Effector memory CD8-positive, alpha-beta T cell (primary cell): ENCODE results near the gene RALGAPA2.
A peak's percentile ranks its signal among the peaks of the same experiment; 100 is the strongest.

Experiments used
- ATAC-seq: fragments of 150-1000 bp; cut with Tn5 transposase; replicated peaks from 2 replicates; pipeline ENCODE4 v1.10.0; 2021; ENCODE audit warnings: mild to moderate bottlenecking, moderate library complexity
- DNase-seq, 3 experiments: peaks; one replicate each; pipeline ENCODE4 v3.0.0; 2021
- H3K27ac Mint-ChIP-seq, 2 donors: one replicate each; pipeline ENCODE4 v1.8.0; 2022; ENCODE audit warnings: mild to moderate bottlenecking in 2 of 2, mixed read lengths in 2 of 2, moderate library complexity in 2 of 2
- H3K27me3 Mint-ChIP-seq, 2 donors: one replicate each; pipeline ENCODE4 v1.8.0; 2022; ENCODE audit warnings: mixed read lengths in 2 of 2
- H3K36me3 Mint-ChIP-seq: one replicate; pipeline ENCODE4 v1.8.0; 2022; ENCODE audit warnings: mild to moderate bottlenecking, moderate library complexity, mixed read lengths; ENCODE audit not compliant: insufficient read depth
- H3K4me1 Mint-ChIP-seq, 2 donors: one replicate each; pipeline ENCODE4 v1.8.0; 2022; ENCODE audit warnings: low read depth in 2 of 2, mixed read lengths in 2 of 2
- H3K4me3 Mint-ChIP-seq, 2 donors: one replicate each; pipeline ENCODE4 v1.8.0; 2022; ENCODE audit warnings: mild to moderate bottlenecking in 2 of 2, mixed read lengths in 2 of 2, moderate library complexity in 2 of 2
- H3K9me3 Mint-ChIP-seq, 2 donors: one replicate each; pipeline ENCODE4 v1.8.0; 2022; ENCODE audit warnings: mixed read lengths in 2 of 2

Gene RALGAPA2

DNA sequence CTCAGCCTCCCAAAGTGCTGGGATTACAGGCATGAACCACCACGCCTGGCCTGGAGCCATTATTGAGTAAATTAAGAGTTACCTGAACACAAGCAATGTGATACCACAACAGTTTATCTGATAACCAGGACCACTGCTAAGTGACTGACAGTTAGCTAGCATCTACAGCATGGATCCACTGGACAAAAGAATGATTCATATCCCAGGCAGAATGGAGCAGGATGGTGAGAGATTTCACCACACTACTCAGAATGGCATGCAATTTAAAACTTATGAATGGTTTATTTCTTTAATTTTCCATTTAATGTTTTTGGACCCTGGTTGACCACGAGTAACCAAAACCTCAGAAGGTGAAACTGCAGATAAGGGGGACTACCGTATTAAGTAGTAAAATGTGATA is 48.6 kb downstream of the RALGAPA2 start:
- H3K36me3 Mint-ChIP-seq = peaks cover 2% of the 10 kb centered on the region
- DNase-seq = no peak
- H3K4me3 Mint-ChIP-seq = no peak overlapping the region

GRCh38 chr20:20658871-20659431 is 53.5 kb downstream of the RALGAPA2 start:
- Mint-ChIP-seq H3K4me1 (peaks cover 0 to 5% of the 10 kb centered on the region in 2 donors), H3K27ac (no peak overlapping the region), H3K27me3 (no peaks in the 10 kb centered on the region), H3K36me3 (no peaks in the 10 kb centered on the region), H3K9me3 (no peaks in the 10 kb centered on the region), H3K4me3 (no peak overlapping the region)
- ATAC-seq (no peak), DNase-seq (no peak)

More for the DNA sequence above, 48.6 kb downstream of the RALGAPA2 start:
- Mint-ChIP-seq H3K27me3 (no peaks in the 10 kb centered on the region), H3K4me1 (peaks cover 19 to 26% of the 10 kb centered on the region in 2 donors), H3K9me3 (no peaks in the 10 kb centered on the region), H3K27ac (no peak overlapping the region)
- no peak for ATAC-seq

GRCh38 chr20:20658123-20658522 is 54.3 kb downstream of the RALGAPA2 start:
- no peak overlapping the region for H3K27ac Mint-ChIP-seq
- DNase-seq (no peak), ATAC-seq (no peak)
- no peaks in the 10 kb centered on the region for H3K9me3 Mint-ChIP-seq
- peaks cover 0 to 5% of the 10 kb centered on the region in 2 donors for H3K4me1 Mint-ChIP-seq
- no peaks in the 10 kb centered on the region for H3K27me3 Mint-ChIP-seq
- H3K4me3 Mint-ChIP-seq = no peak overlapping the region
- no peaks in the 10 kb centered on the region for H3K36me3 Mint-ChIP-seq

DNA sequence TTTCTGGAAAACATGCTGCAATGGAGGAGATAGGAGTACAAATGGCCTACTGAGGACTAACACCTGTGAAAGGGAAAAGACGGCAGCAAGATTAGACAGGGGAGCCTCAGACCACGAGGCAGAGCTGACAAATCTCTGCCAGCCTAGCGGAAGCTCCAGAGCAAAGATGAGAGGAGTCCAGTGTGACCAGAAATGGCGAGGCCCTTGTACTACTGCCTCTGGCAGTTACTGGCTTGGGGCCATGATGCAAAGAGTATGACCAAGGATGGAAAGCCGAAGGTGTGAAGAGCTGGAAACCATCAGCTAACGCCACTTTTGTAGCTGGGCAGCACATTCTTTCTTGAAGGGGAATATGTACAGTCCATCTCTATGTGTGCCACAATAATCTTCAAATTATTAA is 55.4 kb downstream of the RALGAPA2 start:
- Mint-ChIP-seq H3K9me3 (no peaks in the 10 kb centered on the region), H3K27ac (no peak overlapping the region), H3K4me3 (no peak overlapping the region), H3K27me3 (no peaks in the 10 kb centered on the region), H3K4me1 (peaks cover 0 to 3% of the 10 kb centered on the region in 2 donors), H3K36me3 (peaks cover 3% of the 10 kb centered on the region)
- DNase-seq (no peak), ATAC-seq (no peak)

- H3K9me3 Mint-ChIP-seq = no peaks in the 10 kb centered on the region
- no peaks in the 10 kb centered on the region for H3K27me3 Mint-ChIP-seq
- H3K36me3 Mint-ChIP-seq = peaks cover 5% of the 10 kb centered on the region
- no peak overlapping the region for H3K4me3 Mint-ChIP-seq
- H3K27ac Mint-ChIP-seq = peak overlapping the region in 1 of 2 donors; percentile 1
- ATAC-seq = no peak
- peaks cover 0 to 3% of the 10 kb centered on the region in 2 donors for H3K4me1 Mint-ChIP-seq
- no peak for DNase-seq
These were observed 56.6 kb downstream of the RALGAPA2 start for GRCh38 chr20:20655883-20656282.

GRCh38 chr20:20649945-20650344 is 62.5 kb downstream of the RALGAPA2 start:
- ATAC-seq = no peak
- Mint-ChIP-seq H3K4me1 (peaks cover 5 to 6% of the 10 kb centered on the region in 2 donors), H3K36me3 (peaks cover 7% of the 10 kb centered on the region), H3K9me3 (no peaks in the 10 kb centered on the region), H3K27ac (no peak overlapping the region), H3K27me3 (no peaks in the 10 kb centered on the region), H3K4me3 (no peak overlapping the region)
- no peak for DNase-seq

DNA sequence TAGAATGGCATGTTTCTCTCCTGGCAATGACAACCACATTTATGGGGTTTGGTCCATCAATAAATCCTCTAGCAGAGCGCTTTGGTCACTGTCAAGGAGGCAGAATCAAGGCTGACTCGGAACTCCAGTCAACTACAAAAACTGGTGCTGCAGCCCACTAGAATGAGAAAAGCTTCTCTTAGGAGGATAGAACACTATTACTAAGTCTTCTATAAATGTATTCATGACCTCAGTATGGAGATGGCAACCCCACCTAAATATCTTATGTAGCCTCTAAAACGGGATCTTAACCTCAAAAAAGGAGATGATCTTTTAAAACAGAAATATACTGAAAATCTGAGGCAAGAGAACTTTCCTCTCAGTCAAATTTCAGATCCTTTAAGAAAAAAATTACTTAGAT is 68.5 kb downstream of the RALGAPA2 start:
- Mint-ChIP-seq H3K27me3 (no peaks in the 10 kb centered on the region), H3K27ac (no peak overlapping the region), H3K4me3 (no peak overlapping the region), H3K36me3 (peaks cover 10% of the 10 kb centered on the region), H3K4me1 (peaks cover 6 to 8% of the 10 kb centered on the region in 2 donors), H3K9me3 (no peaks in the 10 kb centered on the region)
- ATAC-seq (no peak), DNase-seq (no peak)

DNA sequence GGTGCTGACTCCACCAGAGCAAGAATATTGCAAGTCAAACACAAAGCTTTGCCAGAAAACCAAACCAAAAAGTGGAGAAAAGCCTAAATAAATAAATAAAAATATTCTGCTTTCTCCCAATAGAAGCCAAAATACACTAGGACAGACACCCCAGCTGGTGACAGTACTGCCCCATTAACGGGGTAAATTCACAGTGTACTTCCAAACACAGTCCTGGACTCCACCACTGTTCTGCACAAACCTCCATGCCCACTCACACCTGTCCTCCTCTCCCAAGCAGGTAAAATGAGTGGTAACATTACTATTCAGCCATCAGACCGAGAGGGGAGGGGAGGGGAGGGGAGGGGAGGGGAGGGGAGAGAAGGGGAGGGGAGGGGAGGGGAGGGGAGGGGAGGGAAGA is 70.7 kb downstream of the RALGAPA2 start:
- no peak overlapping the region for H3K4me3 Mint-ChIP-seq
- ATAC-seq = no peak
- peaks cover 20% of the 10 kb centered on the region for H3K36me3 Mint-ChIP-seq
- no peaks in the 10 kb centered on the region for H3K27me3 Mint-ChIP-seq
- H3K4me1 Mint-ChIP-seq = peaks cover 3 to 6% of the 10 kb centered on the region in 2 donors
- H3K27ac Mint-ChIP-seq = no peak overlapping the region
- no peak for DNase-seq
- no peaks in the 10 kb centered on the region for H3K9me3 Mint-ChIP-seq

- Mint-ChIP-seq H3K27ac (no peak overlapping the region), H3K36me3 (peaks cover 34% of the 10 kb centered on the region), H3K9me3 (no peaks in the 10 kb centered on the region), H3K27me3 (no peaks in the 10 kb centered on the region), H3K4me1 (peaks cover 3 to 6% of the 10 kb centered on the region in 2 donors), H3K4me3 (no peak overlapping the region)
- ATAC-seq (no peak), DNase-seq (no peak)
These were observed 73.6 kb downstream of the RALGAPA2 start for GRCh38 chr20:20638878-20639277.

GRCh38 chr20:20637998-20638725 is 74.3 kb downstream of the RALGAPA2 start:
- peaks cover 34% of the 10 kb centered on the region for H3K36me3 Mint-ChIP-seq
- H3K4me1 Mint-ChIP-seq = peaks cover 3 to 6% of the 10 kb centered on the region in 2 donors
- ATAC-seq (no peak), DNase-seq (no peak)
- H3K27me3 Mint-ChIP-seq = no peaks in the 10 kb centered on the region
- H3K27ac Mint-ChIP-seq = no peak overlapping the region
- no peak overlapping the region for H3K4me3 Mint-ChIP-seq
- H3K9me3 Mint-ChIP-seq = no peaks in the 10 kb centered on the region

GRCh38 chr20:20635006-20635405 is 77.4 kb downstream of the RALGAPA2 start:
- peaks cover 37% of the 10 kb centered on the region for H3K36me3 Mint-ChIP-seq
- peaks cover 1 to 6% of the 10 kb centered on the region in 2 donors for H3K4me1 Mint-ChIP-seq
- DNase-seq (no peak), ATAC-seq (no peak)
- no peaks in the 10 kb centered on the region for H3K27me3 Mint-ChIP-seq
- H3K27ac Mint-ChIP-seq = peak overlapping the region in 1 of 2 donors; percentile 22
- H3K9me3 Mint-ChIP-seq = no peaks in the 10 kb centered on the region
- H3K4me3 Mint-ChIP-seq = no peak overlapping the region

DNA sequence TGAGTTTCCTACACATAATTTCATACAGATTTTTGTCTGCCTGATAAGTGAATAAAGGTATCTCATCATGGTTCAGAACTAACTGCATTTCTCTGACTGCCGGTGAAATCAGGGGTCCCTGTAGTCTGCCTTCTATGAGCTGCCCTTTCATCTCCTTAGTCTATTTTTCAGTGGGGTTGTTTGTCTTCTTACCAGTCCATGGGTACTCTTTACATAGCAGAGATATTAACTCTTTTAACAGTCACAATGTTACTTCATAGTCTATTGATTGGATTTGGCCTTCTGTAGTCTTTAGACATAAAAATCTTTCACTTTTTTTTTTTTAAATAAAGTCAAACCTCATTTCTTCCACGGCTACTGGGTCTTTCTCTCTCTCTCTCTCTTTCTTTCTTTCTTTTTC is 79.8 kb downstream of the RALGAPA2 start:
- H3K27ac Mint-ChIP-seq = peak overlapping the region in 1 of 2 donors; percentile 6
- no peaks in the 10 kb centered on the region for H3K27me3 Mint-ChIP-seq
- H3K4me3 Mint-ChIP-seq = no peak overlapping the region
- no peaks in the 10 kb centered on the region for H3K9me3 Mint-ChIP-seq
- no peaks in the 10 kb centered on the region for H3K4me1 Mint-ChIP-seq
- ATAC-seq (no peak), DNase-seq (no peak)
- peaks cover 27% of the 10 kb centered on the region for H3K36me3 Mint-ChIP-seq

- no peak for DNase-seq
- Mint-ChIP-seq H3K9me3 (no peaks in the 10 kb centered on the region), H3K4me1 (no peaks in the 10 kb centered on the region), H3K27ac (no peak overlapping the region), H3K27me3 (no peaks in the 10 kb centered on the region), H3K36me3 (peaks cover 30% of the 10 kb centered on the region), H3K4me3 (no peak overlapping the region)
- no peak for ATAC-seq
These were observed 81.9 kb downstream of the RALGAPA2 start for GRCh38 chr20:20630551-20630950.

DNA sequence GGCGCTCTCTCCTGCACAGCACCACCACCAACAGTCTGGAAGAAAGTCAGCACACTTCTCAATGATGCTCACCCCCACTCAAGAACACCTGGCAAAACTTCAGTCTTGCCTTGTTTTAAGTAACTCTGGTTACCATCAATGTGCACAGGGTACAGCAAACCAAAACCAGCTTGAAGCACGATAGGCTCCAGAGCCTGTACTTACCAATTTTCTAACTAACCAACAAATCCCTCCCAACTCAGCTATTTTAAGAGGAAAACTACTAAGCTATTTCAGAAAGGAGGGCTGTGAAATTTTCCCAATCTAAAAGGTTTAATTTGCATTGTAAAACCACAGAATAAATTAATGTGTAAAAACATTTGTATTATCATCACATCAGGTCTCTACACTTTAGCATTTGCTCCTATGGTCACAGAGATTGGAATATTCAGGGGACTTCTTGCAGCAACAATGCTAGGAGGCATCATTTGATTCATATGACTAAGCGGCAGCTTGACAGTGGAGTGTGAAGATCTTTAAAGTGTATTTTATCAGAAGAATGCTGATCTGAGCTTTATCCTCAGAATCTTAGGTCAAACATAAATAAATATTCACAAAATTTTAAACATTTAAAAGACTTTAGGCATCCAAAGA is 82.8 kb downstream of the RALGAPA2 start:
- peaks cover 25% of the 10 kb centered on the region for H3K36me3 Mint-ChIP-seq
- H3K9me3 Mint-ChIP-seq = no peaks in the 10 kb centered on the region
- no peak for ATAC-seq
- peaks cover 0 to 5% of the 10 kb centered on the region in 2 donors for H3K4me1 Mint-ChIP-seq
- no peaks in the 10 kb centered on the region for H3K27me3 Mint-ChIP-seq
- DNase-seq = no peak
- no peak overlapping the region for H3K4me3 Mint-ChIP-seq
- no peak overlapping the region for H3K27ac Mint-ChIP-seq
